Fibroblast of lung (primary cell): ENCODE data around the gene DENND2D. TPM values are rescaled to one million over a fixed set of nuclear protein-coding genes. Genes with fewer than 3 reads are reported as not detected.

ENCODE experiments used
- DNase-seq, 2 donors: peaks; one replicate each; pipeline versions ENCODE4 v3.0.0 to v3.0.0-alpha.2; 2010; ENCODE audit warnings: low read depth in 2 of 2
- H2AFZ ChIP-seq: 2 replicates; pipeline ENCODE4 v1.5.1; 2012; ENCODE audit warnings: low read length, control low read depth, inconsistent platforms
- H3K27ac ChIP-seq: 2 replicates; pipeline ENCODE4 v1.5.1; 2011; ENCODE audit warnings: low read length, control low read depth; ENCODE audit not compliant: insufficient read depth
- H3K27me3 ChIP-seq: 2 replicates; pipeline ENCODE4 v1.5.1; 2011; ENCODE audit warnings: mild to moderate bottlenecking, low read length; ENCODE audit not compliant: control insufficient read depth, insufficient read depth
- H3K36me3 ChIP-seq: 2 replicates; pipeline ENCODE4 v1.5.1; 2011; ENCODE audit warnings: low read length; ENCODE audit not compliant: control insufficient read depth, insufficient read depth
- H3K4me1 ChIP-seq: 2 replicates; pipeline ENCODE4 v1.5.1; 2011; ENCODE audit warnings: low read length; ENCODE audit not compliant: control insufficient read depth, insufficient read depth; ENCODE audit errors: extremely low read depth
- H3K4me2 ChIP-seq: 2 replicates; pipeline ENCODE4 v1.5.1; 2011; ENCODE audit warnings: low read length, control low read depth; ENCODE audit not compliant: insufficient read depth; ENCODE audit errors: extremely low read depth
- H3K4me3 ChIP-seq, 4 experiments: fragments of 200-600 bp in 1 of 4; sonication (generic) in 1 of 4; replicated peaks in 1 of 4; 2 replicates each; pipeline ENCODE4 v1.5.1; 2011 to 2016; ENCODE audit warnings: low read length in 4 of 4, low read depth in 3 of 4, mild to moderate bottlenecking in 3 of 4, control low read depth in 2 of 4, inconsistent platforms in 1 of 4, mixed read lengths in 1 of 4; ENCODE audit not compliant: insufficient read depth in 1 of 4; ENCODE audit errors: control extremely low read depth in 1 of 4
- H3K79me2 ChIP-seq: 2 replicates; pipeline ENCODE4 v1.5.1; 2012; ENCODE audit warnings: mild to moderate bottlenecking, low read length, inconsistent platforms; ENCODE audit not compliant: control insufficient read depth, insufficient read depth
- H3K9ac ChIP-seq: 2 replicates; pipeline ENCODE4 v1.5.1; 2011; ENCODE audit warnings: mild to moderate bottlenecking, low read length, control low read depth; ENCODE audit not compliant: insufficient read depth
- H3K9me3 ChIP-seq: 2 replicates; pipeline ENCODE4 v1.5.1; 2012; ENCODE audit warnings: low read depth, low read length; ENCODE audit not compliant: control insufficient read depth, insufficient read depth
- H4K20me1 ChIP-seq: 2 replicates; pipeline ENCODE4 v1.5.1; 2011; ENCODE audit warnings: low read length; ENCODE audit not compliant: control insufficient read depth, insufficient read depth; ENCODE audit errors: extremely low read depth
- CTCF ChIP-seq, 2 donors: IDR thresholded peaks in 1 of 2; conservative IDR thresholded peaks in 1 of 2; 1 replicate in 1 of 2; 2 replicates in 1 of 2; pipeline ENCODE4 v1.5.1; 2011 to 2012; ENCODE audit warnings: low read length in 2 of 2, control low read depth in 1 of 2, inconsistent platforms in 1 of 2, low read depth in 1 of 2, mild to moderate bottlenecking in 1 of 2
- EZH2 ChIP-seq: IDR thresholded peaks from 2 replicates; pipeline ENCODE4 v1.5.1; 2012; ENCODE audit warnings: low read length, control low read depth, mild to moderate bottlenecking; ENCODE audit errors: missing control alignments
- polyA plus RNA-seq, 2 donors: library from polyadenylated mRNA; depleted of rRNA in 1 of 2; stranded (reverse) in 1 of 2; unstranded in 1 of 2; fragments of >200 nt; gene quantifications; 2 replicates each; pipeline ENCODE4 v1.2.1, GENCODE V29; 2011 to 2012; ENCODE audit warnings: missing spikeins in 1 of 2
- total RNA-seq: library from RNA; depleted of rRNA; stranded (reverse); fragments of >200 nt; gene quantifications from 2 replicates; pipeline ENCODE4 v1.2.1, GENCODE V29; 2014

Gene DENND2D
- total and polyA plus RNA-seq, 2 donors (not counting 1 experiment from before 2014, with no cell fraction given), result 2.2 to 15.7 TPM

- Histone ChIP-seq H3K27me3 (peaks cover 10% of the 10 kb centered on the region), H3K79me2 (no peaks in the 10 kb centered on the region), H4K20me1 (no peaks in the 10 kb centered on the region), H3K9me3 (no peaks in the 10 kb centered on the region), H3K4me2 (no peak overlapping the region), H3K36me3 (no peaks in the 10 kb centered on the region), H3K4me3 (no peak overlapping the region), H3K27ac (no peak overlapping the region), H3K4me1 (peaks cover 2% of the 10 kb centered on the region), H3K9ac (no peak overlapping the region), H2AFZ (no peak overlapping the region)
- TF ChIP-seq CTCF (conservative IDR thresholded peaks at IDR 0.05 in 1 of 2, IDR thresholded peaks at IDR 0.05 in 1 of 2; ENCODE audit: low read depth in 1 of 2, low read length in 2 of 2) (no peak), EZH2 (no peak)
- DNase-seq, result no peak
These were observed 1.9 kb upstream of the DENND2D start for GRCh38 chr1:111202366-111202706.

GRCh38 chr1:111201275-111202090, 1.0 kb upstream of the DENND2D start:
- H3K36me3 ChIP-seq, result no peaks in the 10 kb centered on the region
- no peaks in the 10 kb centered on the region for H3K9me3 ChIP-seq
- H3K4me1 ChIP-seq, result peaks cover 2% of the 10 kb centered on the region
- peaks cover 10% of the 10 kb centered on the region for H3K27me3 ChIP-seq
- no peaks in the 10 kb centered on the region for H3K79me2 ChIP-seq
- H3K9ac ChIP-seq, result no peak overlapping the region
- no peak overlapping the region for H3K4me2 ChIP-seq
- TF ChIP-seq EZH2, result no peak
- no peak overlapping the region for H2AFZ ChIP-seq
- no peaks in the 10 kb centered on the region for H4K20me1 ChIP-seq
- H3K27ac ChIP-seq, result no peak overlapping the region
- H3K4me3 ChIP-seq, result no peak overlapping the region
- no peak for DNase-seq

- Histone ChIP-seq H3K4me2 (no peak overlapping the region), H2AFZ (no peak overlapping the region), H3K9me3 (no peaks in the 10 kb centered on the region), H3K27ac (no peak overlapping the region), H3K4me3 (no peak overlapping the region), H3K9ac (no peak overlapping the region), H3K36me3 (no peaks in the 10 kb centered on the region), H3K4me1 (peaks cover 2% of the 10 kb centered on the region), H4K20me1 (no peaks in the 10 kb centered on the region), H3K79me2 (no peaks in the 10 kb centered on the region), H3K27me3 (peaks cover 10% of the 10 kb centered on the region)
- DNase-seq, result no peak
- no peak for TF ChIP-seq EZH2
- TF ChIP-seq CTCF (conservative IDR thresholded peaks at IDR 0.05 in 1 of 2, IDR thresholded peaks at IDR 0.05 in 1 of 2; ENCODE audit: low read depth in 1 of 2, low read length in 2 of 2), result no peak
These were observed 336 bp upstream of the DENND2D start for GRCh38 chr1:111200802-111201161.
